Inferior parietal cortex (tissue), 1 donor: ENCODE data around the gene ZNF718.
"Not testable (repeated sequence)": the region's sequence is repeated elsewhere in the genome, so short reads cannot be mapped to it uniquely, and the experiment has no call there.

Experiments
- DNase-seq: peaks from one replicate; pipeline ENCODE4 v3.0.0-alpha.2; 2016; ENCODE audit errors: extremely low spot score

Gene ZNF718

GRCh38 chr4:161496-162284 is 37.4 kb downstream of the ZNF718 start:
- DNase-seq, result no peak

GRCh38 chr4:169640-170039 is 45.3 kb downstream of the ZNF718 start:
- not testable (repeated sequence) for DNase-seq

GRCh38 chr4:171318-171717 is 47.0 kb downstream of the ZNF718 start:
- DNase-seq, result not testable (repeated sequence)

GRCh38 chr4:173666-174314 is 49.5 kb downstream of the ZNF718 start:
- no peak for DNase-seq

DNA sequence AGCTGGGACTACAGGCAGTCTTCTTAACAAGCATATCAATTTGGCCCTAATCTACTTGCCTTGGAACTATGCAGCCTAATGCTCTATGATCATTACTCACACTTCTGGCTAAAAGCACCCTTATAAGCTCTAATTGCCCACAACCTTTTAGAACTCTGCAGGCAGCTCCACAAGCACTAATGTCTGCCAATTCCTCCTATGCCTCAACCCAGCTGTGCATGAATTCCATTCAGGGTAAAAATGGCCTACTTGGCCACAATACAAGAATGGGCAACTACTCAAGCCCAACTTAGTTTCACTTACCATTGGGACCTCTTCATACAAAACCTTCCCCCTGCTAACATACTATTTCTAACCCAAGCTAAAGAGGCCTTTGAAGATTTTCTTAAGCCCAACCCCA is 51.7 kb downstream of the ZNF718 start:
- DNase-seq, result no peak

DNA sequence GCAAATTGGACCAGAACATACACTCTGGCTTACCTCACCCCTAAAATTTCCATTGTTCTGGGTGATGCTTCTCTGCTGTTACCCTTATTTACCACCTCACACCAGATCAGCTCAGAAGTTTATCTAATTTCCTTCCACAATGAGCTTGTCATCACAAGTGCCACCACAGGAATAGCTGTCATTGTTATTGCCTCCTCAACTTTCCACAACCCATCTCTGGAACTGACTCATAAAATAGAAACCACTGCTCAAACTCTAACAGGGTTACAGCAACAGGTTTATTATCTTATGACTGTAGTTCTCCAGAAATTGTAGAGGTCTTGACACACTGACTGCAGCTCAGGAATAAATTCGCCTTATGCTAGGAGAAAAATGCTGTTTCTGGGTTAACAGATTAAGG is 52.7 kb downstream of the ZNF718 start:
- no peak for DNase-seq

DNA sequence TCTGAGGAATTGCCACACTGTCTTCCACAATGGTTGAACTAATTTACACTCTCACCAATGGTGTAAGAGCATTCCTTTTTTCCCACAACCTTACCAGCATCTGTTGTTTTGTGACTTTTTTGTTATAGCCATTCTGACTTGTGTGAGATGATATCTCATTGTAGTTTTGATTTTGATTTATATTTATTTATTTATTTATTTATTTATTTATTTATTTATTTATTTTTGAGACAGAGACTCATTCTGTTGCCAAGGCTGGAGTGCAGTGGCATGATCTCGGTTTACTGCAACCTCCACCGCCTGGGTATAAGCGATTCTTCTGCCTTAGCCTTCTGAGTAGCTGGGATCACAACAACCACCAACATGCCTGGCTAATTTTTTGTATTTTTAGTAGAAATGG is 57.9 kb downstream of the ZNF718 start:
- not testable (repeated sequence) for DNase-seq

GRCh38 chr4:188091-188490 is 63.8 kb downstream of the ZNF718 start:
- no peak for DNase-seq

- DNase-seq, result not testable (repeated sequence)
These were observed 70.9 kb downstream of the ZNF718 start for GRCh38 chr4:195159-195558.

GRCh38 chr4:200936-201335 is 76.6 kb downstream of the ZNF718 start:
- no peak for DNase-seq

- DNase-seq, result not testable (repeated sequence)
These were observed 78.5 kb downstream of the ZNF718 start for GRCh38 chr4:202822-203221.

- DNase-seq, result no peak
These were observed 80.9 kb downstream of the ZNF718 start for GRCh38 chr4:205097-205756.

DNA sequence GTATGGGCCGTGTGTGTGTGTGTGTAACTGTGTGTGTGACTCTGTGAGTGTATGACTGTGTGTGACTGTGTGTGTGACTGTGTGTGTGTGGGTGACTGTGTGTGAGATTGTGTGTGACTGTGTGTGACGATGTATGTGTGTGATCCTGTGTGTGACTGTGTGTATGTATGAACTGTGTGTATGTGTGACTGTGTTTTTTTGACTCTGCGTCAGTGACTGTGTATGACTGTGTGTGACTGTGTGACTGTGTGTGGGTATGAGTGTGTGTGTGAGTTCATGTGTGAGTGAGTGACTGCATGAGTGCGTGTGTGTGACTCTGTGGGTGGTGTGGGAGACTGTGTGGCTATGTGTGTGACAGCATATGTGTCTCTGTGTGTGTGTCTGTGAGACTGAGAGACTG is 81.8 kb downstream of the ZNF718 start:
- no peak for DNase-seq

GRCh38 chr4:208416-209096 is 84.3 kb downstream of the ZNF718 start:
- not testable (repeated sequence) for DNase-seq

DNA sequence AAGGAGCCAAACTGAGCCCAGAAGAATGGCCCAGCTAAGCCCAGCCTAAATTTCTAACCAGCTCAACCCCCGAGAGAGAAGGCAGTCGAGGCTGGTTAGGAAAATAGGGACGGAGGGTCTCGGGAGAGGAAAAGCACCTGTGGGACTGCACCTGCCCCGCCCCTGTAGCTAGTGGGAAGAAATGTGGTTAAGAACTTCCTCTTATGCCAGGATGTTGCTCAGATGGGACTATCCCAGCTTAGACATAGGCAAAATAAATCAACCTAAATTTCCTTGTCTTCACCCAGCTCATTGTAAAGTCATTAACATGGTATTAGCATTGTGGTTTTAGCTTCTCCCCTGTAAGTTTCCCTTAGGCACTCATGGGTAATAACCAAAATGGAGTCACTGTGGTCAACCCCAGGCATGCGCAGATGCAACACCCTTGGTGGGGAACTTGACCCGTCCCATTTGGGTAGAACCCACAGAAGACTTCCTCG is 86.8 kb downstream of the ZNF718 start:
- no peak for DNase-seq

DNA sequence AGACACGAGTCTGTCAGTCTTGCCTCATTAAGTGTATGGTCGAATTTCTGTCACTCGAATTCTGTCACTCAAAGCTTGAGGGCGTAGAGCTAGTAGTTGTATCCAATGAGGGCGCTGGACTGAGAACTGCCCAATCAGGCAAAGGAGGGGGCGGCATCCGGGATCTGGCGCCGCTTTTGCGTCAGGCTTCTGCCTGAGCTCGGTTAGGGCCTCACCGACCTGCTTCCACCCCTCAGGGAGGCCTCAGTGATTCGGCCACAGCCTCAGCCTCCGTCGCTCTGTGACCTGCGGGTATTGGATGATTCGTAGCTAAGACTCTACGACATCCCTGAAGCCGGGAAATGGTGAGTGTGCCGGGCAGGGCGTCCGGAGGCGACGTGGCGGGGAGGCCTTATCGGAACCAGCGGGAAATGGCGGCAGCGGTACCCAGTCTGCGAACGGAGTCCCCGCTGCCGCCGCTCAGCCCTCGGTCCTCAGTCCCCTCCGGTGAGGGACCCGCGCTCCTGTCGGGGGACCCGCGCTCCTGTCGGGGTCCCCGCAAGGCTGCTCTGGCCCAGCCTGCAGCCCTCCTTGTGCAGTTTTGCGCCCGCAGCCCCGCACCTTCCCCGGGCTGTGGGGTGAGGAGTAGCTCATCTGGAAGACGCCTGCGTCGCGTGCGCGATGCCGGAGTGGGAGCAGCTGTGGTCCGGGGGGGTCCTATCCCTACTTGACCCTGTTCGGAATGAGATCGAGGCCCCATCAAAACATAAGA is 88.3 kb downstream of the ZNF718 start:
- peak; percentile 74 for DNase-seq

DNA sequence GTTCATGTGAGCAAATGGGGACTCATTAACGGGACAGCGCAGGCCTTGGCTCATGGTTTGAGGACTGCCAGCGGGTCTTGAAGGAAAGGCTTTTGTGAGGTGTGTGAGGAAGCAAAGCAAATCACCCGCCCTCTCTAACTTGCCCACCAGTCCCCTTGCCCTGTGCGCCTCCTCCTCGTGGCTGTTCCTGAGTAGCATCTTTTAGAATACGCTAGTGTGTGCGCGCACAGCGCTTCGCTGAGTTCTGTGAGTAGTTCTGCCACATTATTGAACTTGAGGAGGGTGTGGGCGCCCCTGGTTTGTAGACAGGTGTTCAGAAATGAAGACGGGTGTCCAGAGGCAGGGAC is 88.9 kb downstream of the ZNF718 start:
- peak; percentile 3 for DNase-seq
